ENCODE measurements around the gene GPSM3.

GRCh38 chr6:32152769-32153563 lies 39.5 kb downstream of the GPSM3 start:
- TF ChIP-seq CTCF (conservative IDR thresholded peaks at IDR 0.05 in 1 of 2, IDR thresholded peaks at IDR 0.05 in 1 of 2; ENCODE audit: low read depth in 1 of 2, low read length in 2 of 2), result no peak
- no peak for TF ChIP-seq EZH2 (IDR thresholded peaks at IDR 0.05; ENCODE audit: low read length, missing control alignments)
